ENCODE results near the gene PPP1R1C. TPM values are rescaled to one million over a fixed set of nuclear protein-coding genes. Genes with fewer than 3 reads are reported as not detected.

PPP1R1C gene
- total RNA-seq, 1 donor from 2014 or later = 0.52 TPM

- no peaks in the 10 kb centered on the region for H3K27me3 Mint-ChIP-seq (ENCODE audit: low read depth)
- H3K4me3 Mint-ChIP-seq (ENCODE audit: unreplicated experiment) = no peak overlapping the region
- peaks cover 12% of the 10 kb centered on the region for H3K4me1 Mint-ChIP-seq (ENCODE audit: low read depth)
- H3K9me3 Mint-ChIP-seq (ENCODE audit: low read depth) = no peaks in the 10 kb centered on the region
- no peak for DNase-seq (ENCODE audit: low spot score)
- TF ChIP-seq CTCF (IDR thresholded peaks at IDR 0.05) = no peak
- no peak overlapping the region for H3K27ac Mint-ChIP-seq (ENCODE audit: unreplicated experiment)
- H3K36me3 Mint-ChIP-seq (ENCODE audit: low read depth) = no peaks in the 10 kb centered on the region
Measured at GRCh38 chr2:182058056-182058455, 72.4 kb downstream of the PPP1R1C start.

- peaks cover 19% of the 10 kb centered on the region for H3K4me1 Mint-ChIP-seq (ENCODE audit: low read depth)
- no peak overlapping the region for H3K4me3 Mint-ChIP-seq (ENCODE audit: unreplicated experiment)
- no peak for TF ChIP-seq CTCF (IDR thresholded peaks at IDR 0.05)
- H3K27me3 Mint-ChIP-seq (ENCODE audit: low read depth) = no peaks in the 10 kb centered on the region
- no peaks in the 10 kb centered on the region for H3K36me3 Mint-ChIP-seq (ENCODE audit: low read depth)
- DNase-seq (ENCODE audit: low spot score) = no peak
- H3K27ac Mint-ChIP-seq (ENCODE audit: unreplicated experiment) = no peak overlapping the region
- no peaks in the 10 kb centered on the region for H3K9me3 Mint-ChIP-seq (ENCODE audit: low read depth)
Measured at GRCh38 chr2:182061739-182062138, 76.1 kb downstream of the PPP1R1C start.

- Mint-ChIP-seq H3K27me3 (ENCODE audit: low read depth) (no peaks in the 10 kb centered on the region), H3K4me3 (ENCODE audit: unreplicated experiment) (no peak overlapping the region), H3K4me1 (ENCODE audit: low read depth) (peaks cover 26% of the 10 kb centered on the region), H3K9me3 (ENCODE audit: low read depth) (no peaks in the 10 kb centered on the region), H3K36me3 (ENCODE audit: low read depth) (no peaks in the 10 kb centered on the region), H3K27ac (ENCODE audit: unreplicated experiment) (no peak overlapping the region)
- DNase-seq (ENCODE audit: low spot score) = no peak
- TF ChIP-seq CTCF (IDR thresholded peaks at IDR 0.05) = no peak
Measured at GRCh38 chr2:182062329-182062972, 76.8 kb downstream of the PPP1R1C start.

- no peaks in the 10 kb centered on the region for H3K9me3 Mint-ChIP-seq (ENCODE audit: low read depth)
- no peaks in the 10 kb centered on the region for H3K36me3 Mint-ChIP-seq (ENCODE audit: low read depth)
- no peaks in the 10 kb centered on the region for H3K27me3 Mint-ChIP-seq (ENCODE audit: low read depth)
- H3K4me1 Mint-ChIP-seq (ENCODE audit: low read depth) = peaks cover 43% of the 10 kb centered on the region
- peak overlapping the region; percentile 59 for H3K27ac Mint-ChIP-seq (ENCODE audit: unreplicated experiment)
- no peak for TF ChIP-seq CTCF (IDR thresholded peaks at IDR 0.05)
- no peak for DNase-seq (ENCODE audit: low spot score)
- H3K4me3 Mint-ChIP-seq (ENCODE audit: unreplicated experiment) = no peak overlapping the region
Measured at GRCh38 chr2:182064019-182064778, 78.5 kb downstream of the PPP1R1C start.

- H3K4me3 Mint-ChIP-seq (ENCODE audit: unreplicated experiment) = no peak overlapping the region
- H3K36me3 Mint-ChIP-seq (ENCODE audit: low read depth) = no peaks in the 10 kb centered on the region
- no peak for TF ChIP-seq CTCF (IDR thresholded peaks at IDR 0.05)
Measured at GRCh38 chr2:182066400-182067087, 80.9 kb downstream of the PPP1R1C start.

More at GRCh38 chr2:182066400-182067087, 80.9 kb downstream of the PPP1R1C start:
- H3K4me1 Mint-ChIP-seq (ENCODE audit: low read depth) = peaks cover 45% of the 10 kb centered on the region
- H3K27me3 Mint-ChIP-seq (ENCODE audit: low read depth) = no peaks in the 10 kb centered on the region
- peak overlapping the region; percentile 83 for H3K27ac Mint-ChIP-seq (ENCODE audit: unreplicated experiment)
- no peaks in the 10 kb centered on the region for H3K9me3 Mint-ChIP-seq (ENCODE audit: low read depth)
- DNase-seq (ENCODE audit: low spot score) = no peak
